ENCODE measurements around the gene PRKN. TPM values are rescaled to one million over a fixed set of nuclear protein-coding genes. Genes with fewer than 3 reads are reported as not detected.

PRKN gene
- total RNA-seq, 1 donor from 2014 or later: 25.5 TPM

DNA sequence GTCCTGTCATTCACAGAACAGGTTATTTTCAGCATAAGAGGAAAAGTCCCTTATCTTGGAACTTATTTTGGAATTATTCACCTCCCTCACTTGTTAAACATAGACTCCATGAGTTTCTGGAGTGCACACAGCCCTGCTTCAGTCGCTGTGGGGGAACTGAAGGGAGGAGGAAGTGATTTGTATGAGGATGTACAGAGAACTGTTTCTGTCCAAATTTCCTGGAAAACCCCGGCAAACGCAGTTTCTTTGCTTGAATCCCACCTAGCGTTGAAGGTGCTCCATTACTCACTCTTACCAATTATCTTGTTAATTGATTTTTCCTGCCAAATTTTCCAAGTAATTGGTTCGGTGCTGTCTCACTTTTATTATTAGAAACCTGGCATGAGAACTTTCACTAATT, 1375.7 kb downstream of the PRKN start:
- TF ChIP-seq, protein P1, sequence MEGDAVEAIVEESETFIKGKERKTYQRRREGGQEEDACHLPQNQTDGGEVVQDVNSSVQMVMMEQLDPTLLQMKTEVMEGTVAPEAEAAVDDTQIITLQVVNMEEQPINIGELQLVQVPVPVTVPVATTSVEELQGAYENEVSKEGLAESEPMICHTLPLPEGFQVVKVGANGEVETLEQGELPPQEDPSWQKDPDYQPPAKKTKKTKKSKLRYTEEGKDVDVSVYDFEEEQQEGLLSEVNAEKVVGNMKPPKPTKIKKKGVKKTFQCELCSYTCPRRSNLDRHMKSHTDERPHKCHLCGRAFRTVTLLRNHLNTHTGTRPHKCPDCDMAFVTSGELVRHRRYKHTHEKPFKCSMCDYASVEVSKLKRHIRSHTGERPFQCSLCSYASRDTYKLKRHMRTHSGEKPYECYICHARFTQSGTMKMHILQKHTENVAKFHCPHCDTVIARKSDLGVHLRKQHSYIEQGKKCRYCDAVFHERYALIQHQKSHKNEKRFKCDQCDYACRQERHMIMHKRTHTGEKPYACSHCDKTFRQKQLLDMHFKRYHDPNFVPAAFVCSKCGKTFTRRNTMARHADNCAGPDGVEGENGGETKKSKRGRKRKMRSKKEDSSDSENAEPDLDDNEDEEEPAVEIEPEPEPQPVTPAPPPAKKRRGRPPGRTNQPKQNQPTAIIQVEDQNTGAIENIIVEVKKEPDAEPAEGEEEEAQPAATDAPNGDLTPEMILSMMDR (IDR thresholded peaks at IDR 0.05; ENCODE audit: borderline replicate concordance): no peak
- Histone ChIP-seq H3K4me3 (no peak overlapping the region), H3K27ac (replicated peaks) (no peak overlapping the region), H3K9me3 (replicated peaks) (no peaks in the 10 kb centered on the region), H3K27me3 (ENCODE audit: low read depth) (no peaks in the 10 kb centered on the region), H3K4me1 (no peaks in the 10 kb centered on the region), H3K36me3 (no peaks in the 10 kb centered on the region)
- no peak for DNase-seq
- intact Hi-C loops (cut with micrococcal nuclease): no loop called here

DNA sequence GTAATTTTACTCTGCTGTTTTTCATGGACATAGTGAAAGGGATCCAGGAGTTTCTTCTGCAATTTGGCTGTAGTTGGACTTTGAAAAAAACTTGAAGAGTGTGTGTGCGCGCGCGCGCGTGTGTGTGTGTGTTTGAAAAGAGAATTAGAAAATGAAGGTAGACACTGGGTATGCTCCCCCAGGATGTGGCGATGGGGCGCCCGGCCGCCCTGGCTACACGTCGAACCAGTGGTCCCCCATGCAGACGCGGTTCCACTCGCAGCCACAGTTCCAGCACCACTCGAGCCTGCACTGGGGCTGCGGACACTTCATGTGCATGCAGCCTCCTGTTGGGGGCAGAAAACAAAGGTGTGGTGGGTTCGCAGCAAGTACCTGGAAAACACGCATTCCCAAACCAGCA, 1377.7 kb downstream of the PRKN start:
- no peak overlapping the region for H3K27ac ChIP-seq (replicated peaks)
- no peaks in the 10 kb centered on the region for H3K4me1 ChIP-seq
- intact Hi-C loops (cut with micrococcal nuclease): no loop called here
- no peaks in the 10 kb centered on the region for H3K36me3 ChIP-seq
- TF ChIP-seq, protein P1 (IDR thresholded peaks at IDR 0.05; ENCODE audit: borderline replicate concordance): no peak
- H3K9me3 ChIP-seq (replicated peaks): no peaks in the 10 kb centered on the region
- DNase-seq: no peak
- H3K27me3 ChIP-seq (ENCODE audit: low read depth): no peaks in the 10 kb centered on the region
- no peak overlapping the region for H3K4me3 ChIP-seq

DNA sequence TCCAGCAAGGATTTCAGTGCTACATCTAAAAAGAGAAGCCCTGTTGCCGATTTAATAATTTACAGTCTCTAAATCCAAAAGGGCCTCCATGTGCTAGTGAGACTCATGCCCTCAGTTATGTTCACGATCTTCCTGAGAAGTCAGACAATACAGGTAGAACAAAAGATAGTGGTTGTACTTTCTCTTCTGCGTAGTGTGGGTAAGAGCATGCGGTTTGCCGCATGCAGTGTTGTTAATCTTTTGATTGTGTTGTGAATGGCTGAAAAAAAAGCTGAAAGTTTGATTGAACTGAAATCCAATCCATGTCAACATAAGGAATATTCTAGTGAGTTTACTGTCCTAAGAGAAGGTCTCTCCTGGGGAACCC, 1379.0 kb downstream of the PRKN start:
- no peaks in the 10 kb centered on the region for H3K36me3 ChIP-seq
- H3K4me3 ChIP-seq: no peak overlapping the region
- intact Hi-C loops (cut with micrococcal nuclease): no loop called here
- no peaks in the 10 kb centered on the region for H3K4me1 ChIP-seq
- H3K27me3 ChIP-seq (ENCODE audit: low read depth): no peaks in the 10 kb centered on the region
- TF ChIP-seq, protein P1 (IDR thresholded peaks at IDR 0.05; ENCODE audit: borderline replicate concordance): no peak
- H3K27ac ChIP-seq (replicated peaks): no peak overlapping the region
- H3K9me3 ChIP-seq (replicated peaks): no peaks in the 10 kb centered on the region
- DNase-seq: no peak

DNA sequence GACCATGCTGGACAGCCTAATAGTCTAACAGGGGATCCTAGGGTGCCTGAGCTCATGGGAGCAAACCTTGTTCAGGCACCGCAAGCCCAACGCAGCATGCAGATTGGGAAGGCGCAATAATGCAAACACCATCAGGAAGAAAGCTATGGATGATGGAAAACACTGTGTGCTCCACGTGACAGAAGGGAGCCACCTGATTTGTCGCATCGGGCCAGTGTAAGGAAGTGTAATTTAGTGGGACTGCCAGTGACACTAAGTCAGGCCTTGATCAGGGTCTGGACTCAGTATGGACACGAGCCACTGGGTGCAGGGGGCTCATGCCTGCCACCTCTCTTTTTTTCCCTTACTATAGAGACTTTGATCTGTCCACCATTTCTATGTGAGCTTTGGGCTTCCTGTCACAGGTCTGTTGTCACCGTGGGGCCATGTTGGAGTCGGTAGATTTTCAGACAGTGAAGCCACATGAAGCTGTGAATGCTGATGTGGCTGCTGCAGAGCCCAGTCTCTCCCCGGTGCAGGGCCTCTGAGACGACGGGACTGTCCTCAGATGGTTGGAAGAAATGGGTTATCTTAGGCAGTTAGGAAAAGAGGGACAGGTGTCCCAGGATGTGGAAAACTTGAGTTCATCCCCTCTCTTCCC, 1379.5 kb downstream of the PRKN start:
- no peaks in the 10 kb centered on the region for H3K4me1 ChIP-seq
- H3K36me3 ChIP-seq: no peaks in the 10 kb centered on the region
- no peak overlapping the region for H3K4me3 ChIP-seq
- intact Hi-C loops (cut with micrococcal nuclease): no loop called here
- DNase-seq: no peak
- TF ChIP-seq, protein P1 (IDR thresholded peaks at IDR 0.05; ENCODE audit: borderline replicate concordance): no peak
- no peaks in the 10 kb centered on the region for H3K27me3 ChIP-seq (ENCODE audit: low read depth)
- H3K27ac ChIP-seq (replicated peaks): no peak overlapping the region
- H3K9me3 ChIP-seq (replicated peaks): no peaks in the 10 kb centered on the region

DNA sequence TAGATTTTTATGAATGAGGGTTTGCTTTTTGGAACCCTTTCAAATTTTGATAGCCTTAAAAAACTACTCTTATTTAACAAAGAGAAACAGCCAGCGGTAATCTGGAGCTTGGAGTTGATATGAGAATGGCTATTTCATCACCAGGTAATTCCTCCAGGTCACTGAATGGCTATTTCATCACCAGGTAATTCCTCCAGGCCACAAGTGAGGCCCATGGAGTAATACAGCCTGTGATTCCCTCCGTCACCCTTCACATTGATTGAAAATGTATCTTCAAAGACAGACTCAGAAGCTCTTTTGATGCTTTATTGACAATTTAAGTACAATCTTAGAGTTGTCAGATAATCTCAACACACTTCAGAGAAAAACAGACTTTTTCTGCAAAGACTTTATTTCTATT, 1380.4 kb downstream of the PRKN start:
- no peak overlapping the region for H3K4me3 ChIP-seq
- no peaks in the 10 kb centered on the region for H3K27me3 ChIP-seq (ENCODE audit: low read depth)
- TF ChIP-seq, protein P1 (IDR thresholded peaks at IDR 0.05; ENCODE audit: borderline replicate concordance): no peak
- H3K9me3 ChIP-seq (replicated peaks): no peaks in the 10 kb centered on the region
- no peak overlapping the region for H3K27ac ChIP-seq (replicated peaks)
- peaks cover 3% of the 10 kb centered on the region for H3K4me1 ChIP-seq
- intact Hi-C loops (cut with micrococcal nuclease): no loop called here
- H3K36me3 ChIP-seq: no peaks in the 10 kb centered on the region
- no peak for DNase-seq
